CD4-positive, alpha-beta T cell treated with Interleukin-12 subunit alpha and Interleukin-12 subunit beta, for 1 hour (primary cell): ENCODE results near the gene LHX4.
"Not testable (repeated sequence)": the region's sequence is repeated elsewhere in the genome, so short reads cannot be mapped to it uniquely, and the experiment has no call there.

Experiments used
- DNase-seq: peaks from one replicate; pipeline ENCODE4 v3.0.0-alpha.2; 2020

LHX4 gene

DNA sequence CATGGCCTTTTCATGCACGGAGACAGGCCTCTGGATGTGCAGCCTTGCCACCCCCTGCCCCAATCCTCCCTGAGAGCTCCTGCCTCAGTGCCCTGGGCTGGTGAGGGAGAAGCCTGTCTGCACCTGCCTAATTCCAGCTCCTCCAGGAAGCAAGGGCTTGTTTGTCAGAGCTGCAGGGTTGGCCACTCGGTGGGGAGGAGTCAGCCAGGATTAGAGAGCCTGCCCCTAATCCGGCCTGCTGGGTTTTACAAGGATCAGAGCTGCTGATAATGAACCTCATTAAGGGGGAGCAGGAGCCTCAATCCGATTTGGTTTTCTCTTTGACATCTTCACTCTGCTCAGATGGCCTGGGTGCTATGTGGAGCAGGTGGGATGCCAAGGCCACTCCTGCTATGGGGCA is 31.9 kb upstream of the LHX4 start:
- no peak for DNase-seq

DNA sequence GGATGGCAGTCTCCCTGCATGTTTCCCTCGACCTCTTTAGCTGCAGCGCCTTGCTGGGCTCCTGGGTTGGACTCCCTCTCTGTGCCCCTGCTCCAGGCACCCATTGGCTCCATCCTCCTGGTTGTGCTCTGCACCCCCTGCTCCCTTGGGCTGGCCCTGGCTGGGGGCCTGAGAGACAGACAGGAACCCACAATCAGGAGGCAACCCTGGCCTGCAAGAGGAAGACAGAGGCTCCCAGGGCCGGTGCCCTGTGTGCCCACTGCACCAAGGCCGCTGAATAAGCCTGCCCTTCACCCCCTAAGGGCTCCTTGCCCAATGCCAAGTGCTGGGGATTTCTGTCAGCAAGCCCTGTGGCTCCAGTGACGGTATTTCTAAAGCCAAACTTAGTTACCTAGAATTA is 31.5 kb upstream of the LHX4 start:
- DNase-seq = no peak

- no peak for DNase-seq
Observed at GRCh38 chr1:180199018-180199417, 31.0 kb upstream of the LHX4 start.

- no peak for DNase-seq
Observed at GRCh38 chr1:180201451-180202200, 28.4 kb upstream of the LHX4 start.

GRCh38 chr1:180202588-180202987 is 27.5 kb upstream of the LHX4 start:
- DNase-seq = not testable (repeated sequence)

DNA sequence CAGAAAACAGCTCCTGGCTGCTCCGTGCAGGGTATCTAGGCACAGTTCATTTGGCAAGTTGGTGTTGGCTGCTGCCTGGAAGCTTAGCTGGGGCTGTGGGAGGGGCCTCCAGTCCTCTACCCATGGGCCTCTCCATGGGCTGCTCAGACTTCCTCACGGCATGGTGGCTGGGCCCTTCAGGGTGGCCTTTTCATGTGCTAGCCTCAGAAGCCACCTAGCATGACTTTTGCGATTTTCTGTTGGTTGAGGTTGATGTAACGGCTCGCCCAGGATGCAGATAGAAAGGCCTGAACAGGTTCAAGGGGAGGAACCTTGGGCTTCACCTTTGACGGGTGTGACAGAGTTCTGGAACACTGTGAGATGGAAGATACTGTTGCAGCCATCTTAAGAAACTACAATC is 25.8 kb upstream of the LHX4 start:
- no peak for DNase-seq

DNA sequence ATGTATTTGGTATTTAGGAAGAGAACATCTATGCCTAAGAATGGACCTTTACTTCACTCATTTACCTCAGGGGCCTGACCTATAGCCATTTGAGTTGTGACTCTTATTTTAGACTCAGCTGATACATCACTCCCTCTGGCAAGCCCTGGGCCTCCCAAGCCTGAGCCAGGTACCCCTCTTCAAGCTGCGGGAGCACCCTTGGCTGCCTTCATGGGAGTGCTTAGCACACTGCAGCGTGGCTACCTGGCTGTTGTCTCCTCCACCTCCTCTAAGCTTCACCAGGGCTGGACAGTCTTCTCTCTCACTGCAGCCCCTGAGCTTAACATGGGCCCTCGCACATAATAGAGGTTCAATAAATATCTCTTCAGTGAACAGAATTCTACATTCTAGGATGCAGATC is 23.5 kb upstream of the LHX4 start:
- DNase-seq = no peak

- DNase-seq = no peak
Observed at GRCh38 chr1:180208264-180208663, 21.8 kb upstream of the LHX4 start.

GRCh38 chr1:180210008-180210620 is 19.9 kb upstream of the LHX4 start:
- no peak for DNase-seq

GRCh38 chr1:180211156-180211859 is 18.8 kb upstream of the LHX4 start:
- DNase-seq = no peak

- DNase-seq = no peak
Observed at GRCh38 chr1:180211860-180212229, 18.2 kb upstream of the LHX4 start.

- DNase-seq = peak; percentile 56
Observed at GRCh38 chr1:180213401-180214170, 16.5 kb upstream of the LHX4 start.

DNA sequence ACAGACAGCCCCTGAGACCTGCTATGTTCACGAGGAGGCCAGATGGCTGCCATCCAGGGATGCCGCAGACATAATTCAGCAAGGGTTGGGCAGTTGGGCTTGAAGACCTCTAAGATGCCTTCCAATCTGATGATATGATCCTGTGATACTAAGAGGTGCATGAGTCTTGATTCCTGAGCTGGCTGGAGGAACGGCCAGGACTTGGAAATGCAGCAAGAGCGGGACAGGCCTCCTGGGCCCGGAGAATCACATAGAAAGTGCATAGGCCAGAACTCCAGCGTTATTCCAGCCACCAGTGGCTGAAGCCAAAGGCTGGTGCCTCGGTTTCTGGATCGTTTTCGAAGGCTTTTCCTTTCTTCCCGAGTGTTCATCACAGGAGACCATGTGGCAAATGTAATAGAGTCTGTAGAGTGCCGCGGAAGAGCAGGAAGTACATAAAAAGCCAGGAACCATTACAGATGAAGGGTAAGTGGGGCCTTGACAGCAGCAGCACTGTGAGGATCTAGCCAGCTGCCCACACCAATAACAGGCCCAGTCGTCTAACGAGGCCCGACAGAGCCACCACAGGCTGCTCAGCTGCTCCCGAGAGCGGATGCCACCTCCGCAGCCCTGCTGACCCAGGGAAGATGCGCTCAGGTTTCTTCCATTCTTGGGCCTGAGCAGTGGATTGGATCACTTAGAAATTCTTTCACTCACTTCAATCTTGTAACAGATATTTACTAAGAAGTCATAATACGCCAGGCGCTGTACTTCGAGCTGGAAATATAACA is 14.0 kb upstream of the LHX4 start:
- no peak for DNase-seq

GRCh38 chr1:180217006-180217405 is 13.1 kb upstream of the LHX4 start:
- no peak for DNase-seq

- no peak for DNase-seq
Observed at GRCh38 chr1:180218806-180219765, 11.0 kb upstream of the LHX4 start.

DNA sequence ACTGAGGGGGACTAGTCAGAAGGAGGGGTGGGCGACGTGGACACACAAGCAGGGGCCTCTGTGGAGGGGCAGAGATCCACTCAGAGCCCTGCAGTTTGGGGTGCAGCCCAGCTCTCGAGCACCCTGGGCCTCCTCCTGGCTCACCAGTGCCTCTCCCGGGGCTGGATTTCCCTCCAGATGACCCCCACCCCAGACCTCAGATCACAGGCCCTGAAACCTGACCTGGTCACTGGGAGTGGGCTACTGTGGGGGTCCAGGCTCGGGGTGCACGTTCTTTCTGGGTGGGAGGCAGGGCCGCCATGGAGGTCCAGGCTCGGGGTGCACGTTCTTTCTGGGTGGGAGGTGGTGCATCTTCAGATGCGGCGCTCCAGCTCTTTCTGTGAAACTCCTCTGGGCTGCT is 10.3 kb upstream of the LHX4 start:
- no peak for DNase-seq

- no peak for DNase-seq
Observed at GRCh38 chr1:180221462-180221861, 8.6 kb upstream of the LHX4 start.

- no peak for DNase-seq
Observed at GRCh38 chr1:180224902-180225301, 5.2 kb upstream of the LHX4 start.

DNA sequence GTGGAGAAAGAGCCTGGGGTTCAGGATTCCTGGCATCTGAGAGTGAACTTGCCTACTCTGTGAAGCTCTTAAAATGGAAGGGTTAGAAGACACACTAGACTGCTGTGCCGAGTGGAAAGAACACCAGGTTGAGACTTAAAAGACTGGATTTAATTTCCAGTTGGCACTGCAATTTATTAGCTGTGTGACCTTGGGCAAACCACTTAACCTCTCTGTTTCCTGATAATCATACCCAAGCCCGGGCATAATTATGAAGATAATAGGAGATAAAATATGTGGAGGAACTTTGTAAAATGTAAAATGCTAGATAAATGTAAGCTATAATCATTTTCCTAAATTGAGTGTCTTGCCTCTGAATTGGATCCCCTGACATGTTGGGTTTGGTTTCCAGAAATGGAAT is 4.7 kb upstream of the LHX4 start:
- DNase-seq = no peak

GRCh38 chr1:180227861-180228647 is 2.0 kb upstream of the LHX4 start:
- DNase-seq = no peak
